ENCODE measurements around the gene ABCA6.

DNA sequence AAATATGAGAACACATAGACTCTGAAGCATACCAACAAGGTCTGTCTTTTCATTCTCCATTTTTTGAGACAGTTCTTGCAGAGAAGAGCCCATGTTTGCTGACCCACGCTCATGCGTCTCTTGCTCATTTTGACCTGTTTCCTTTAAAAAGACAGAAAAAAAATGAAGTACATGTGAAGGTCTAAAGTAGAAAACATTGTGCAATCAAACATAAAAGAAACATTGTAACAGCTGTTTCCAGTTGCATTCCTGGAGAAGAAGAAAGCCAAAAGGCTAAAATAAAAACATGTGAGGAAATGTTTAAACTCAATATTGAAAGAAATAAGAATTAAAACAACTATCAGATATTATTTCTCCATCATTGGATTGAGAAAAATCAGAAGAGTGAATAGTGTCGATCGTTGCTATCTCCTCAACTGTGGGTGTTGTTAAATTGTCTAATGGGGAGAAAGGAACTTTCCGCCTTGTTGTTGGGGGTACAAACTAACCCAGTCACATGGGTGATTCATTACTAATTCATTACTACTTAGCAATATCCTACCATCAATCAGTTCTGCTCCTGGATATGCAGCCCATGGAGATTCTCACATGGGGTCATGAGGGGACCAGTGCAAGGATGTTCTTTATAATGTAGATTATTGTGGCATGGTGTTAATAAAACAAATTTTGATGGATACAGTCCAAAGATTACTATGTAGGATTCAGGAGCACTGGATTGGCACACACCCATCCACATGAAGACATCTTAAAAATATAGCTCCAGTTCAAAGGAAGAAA, 90.5 kb downstream of the ABCA6 start:
- TF ChIP-seq YY1 (IDR thresholded peaks at IDR 0.05; ENCODE audit: insufficient read depth, insufficient read length) (no peak), SUZ12 (IDR thresholded peaks at IDR 0.05; ENCODE audit: extremely low read depth, insufficient read depth, insufficient read length) (no peak)
